Fibroblast of pulmonary artery (primary cell): ENCODE data around the gene PRORP.

Experiments used
- DNase-seq: peaks from one replicate; pipeline ENCODE4 v3.0.0-alpha.2; 2010; ENCODE audit warnings: low read depth
- H3K4me3 ChIP-seq: replicated peaks from 2 replicates; pipeline ENCODE4 v1.5.1; 2011; ENCODE audit warnings: low read depth, mild to moderate bottlenecking, control low read depth, low read length, moderate library complexity
- CTCF ChIP-seq: IDR thresholded peaks from 2 replicates; pipeline ENCODE4 v1.5.1; 2011; ENCODE audit warnings: mild to moderate bottlenecking, control low read depth, low read length, inconsistent platforms; ENCODE audit errors: missing control alignments

Gene PRORP

GRCh38 chr14:35121026-35121886 lies 1.1 kb upstream of the PRORP start:
- no peak for TF ChIP-seq CTCF
- peak overlapping the region; percentile 96 for H3K4me3 ChIP-seq
- peak; percentile 21 for DNase-seq

- peak overlapping the region; percentile 96 for H3K4me3 ChIP-seq
- DNase-seq: peak; percentile 61
- TF ChIP-seq CTCF: no peak
Observed at GRCh38 chr14:35122696-35123387, 490 bp downstream of the PRORP start.

GRCh38 chr14:35123388-35123703 lies 994 bp downstream of the PRORP start:
- TF ChIP-seq CTCF: no peak
- no peak for DNase-seq
- peak overlapping the region; percentile 96 for H3K4me3 ChIP-seq

GRCh38 chr14:35124127-35124526 lies 1.8 kb downstream of the PRORP start:
- no peak overlapping the region for H3K4me3 ChIP-seq
- no peak for TF ChIP-seq CTCF
- DNase-seq: no peak

GRCh38 chr14:35133542-35134328 lies 11.4 kb downstream of the PRORP start:
- H3K4me3 ChIP-seq: no peak overlapping the region
- no peak for TF ChIP-seq CTCF
- DNase-seq: peak; percentile 5

- no peak for DNase-seq
- H3K4me3 ChIP-seq: no peak overlapping the region
- no peak for TF ChIP-seq CTCF
Observed at GRCh38 chr14:35134329-35135123, 12.2 kb downstream of the PRORP start.
